ENCODE measurements around the gene KRTAP5-10.
"Not testable (repeated sequence)": the region's sequence is repeated elsewhere in the genome, so short reads cannot be mapped to it uniquely, and the experiment has no call there.

KRTAP5-10 gene

GRCh38 chr11:71582309-71582895, 17.0 kb downstream of the KRTAP5-10 start, which contains the start of gene KRTAP5-11:
Gene KRTAP5-11, minus strand, starts transcription at chr11:71582875. Its CDS starts 38 bp downstream, at chr11:71582837.
- TF ChIP-seq ZFX (IDR thresholded peaks at IDR 0.05): no peak
- no peak for TF ChIP-seq CTCF (conservative IDR thresholded peaks at IDR 0.05)
- no peak within 1 kb of the TSS for H3K27ac ChIP-seq

GRCh38 chr11:71582969-71583368, 17.6 kb downstream of the KRTAP5-10 start:
- not testable (repeated sequence) for H3K27ac ChIP-seq

GRCh38 chr11:71585673-71586072, 20.3 kb downstream of the KRTAP5-10 start:
- H3K27ac ChIP-seq: not testable (repeated sequence)

GRCh38 chr11:71588314-71588713, 23.0 kb downstream of the KRTAP5-10 start:
- H3K27ac ChIP-seq: not testable (repeated sequence)

- peak; percentile 15 for TF ChIP-seq CTCF (conservative IDR thresholded peaks at IDR 0.05)
- H3K27ac ChIP-seq: not testable (repeated sequence)
These were observed 23.6 kb downstream of the KRTAP5-10 start for GRCh38 chr11:71588822-71589545.

- not testable (repeated sequence) for H3K27ac ChIP-seq
These were observed 24.2 kb downstream of the KRTAP5-10 start for GRCh38 chr11:71589546-71589920.

GRCh38 chr11:71603221-71603620, 37.9 kb downstream of the KRTAP5-10 start:
- H3K27ac ChIP-seq: not testable (repeated sequence)

GRCh38 chr11:71604798-71605488, 39.6 kb downstream of the KRTAP5-10 start:
- peak; percentile 75 for TF ChIP-seq CTCF (conservative IDR thresholded peaks at IDR 0.05)
- not testable (repeated sequence) for H3K27ac ChIP-seq

- not testable (repeated sequence) for H3K27ac ChIP-seq
These were observed 41.6 kb downstream of the KRTAP5-10 start for GRCh38 chr11:71606853-71607519.

- H3K27ac ChIP-seq: not testable (repeated sequence)
These were observed 42.3 kb downstream of the KRTAP5-10 start for GRCh38 chr11:71607520-71608216.

- H3K27ac ChIP-seq: not testable (repeated sequence)
These were observed 42.9 kb downstream of the KRTAP5-10 start for GRCh38 chr11:71608272-71608671.

- not testable (repeated sequence) for H3K27ac ChIP-seq
These were observed 46.0 kb downstream of the KRTAP5-10 start for GRCh38 chr11:71611218-71611910.

- H3K27ac ChIP-seq: not testable (repeated sequence)
These were observed 48.6 kb downstream of the KRTAP5-10 start for GRCh38 chr11:71613931-71614330.

- not testable (repeated sequence) for H3K27ac ChIP-seq
These were observed 49.1 kb downstream of the KRTAP5-10 start for GRCh38 chr11:71614366-71614917.

GRCh38 chr11:71615003-71615402, 49.6 kb downstream of the KRTAP5-10 start:
- not testable (repeated sequence) for H3K27ac ChIP-seq

Measured in C4-2B (cell line).